Stimulated activated CD4-positive, alpha-beta T cell treated with anti-CD3 and anti-CD28 coated beads, TNF-alpha, amount 100 ng/mL, for 48 hours (primary cell): ENCODE results near the gene GLIS1.

Experiments used
- DNase-seq, 3 donors: peaks; one replicate each; pipeline ENCODE4 v3.0.0-alpha.2; 2020; ENCODE audit warnings: low read depth in 3 of 3

The GLIS1 gene

DNA sequence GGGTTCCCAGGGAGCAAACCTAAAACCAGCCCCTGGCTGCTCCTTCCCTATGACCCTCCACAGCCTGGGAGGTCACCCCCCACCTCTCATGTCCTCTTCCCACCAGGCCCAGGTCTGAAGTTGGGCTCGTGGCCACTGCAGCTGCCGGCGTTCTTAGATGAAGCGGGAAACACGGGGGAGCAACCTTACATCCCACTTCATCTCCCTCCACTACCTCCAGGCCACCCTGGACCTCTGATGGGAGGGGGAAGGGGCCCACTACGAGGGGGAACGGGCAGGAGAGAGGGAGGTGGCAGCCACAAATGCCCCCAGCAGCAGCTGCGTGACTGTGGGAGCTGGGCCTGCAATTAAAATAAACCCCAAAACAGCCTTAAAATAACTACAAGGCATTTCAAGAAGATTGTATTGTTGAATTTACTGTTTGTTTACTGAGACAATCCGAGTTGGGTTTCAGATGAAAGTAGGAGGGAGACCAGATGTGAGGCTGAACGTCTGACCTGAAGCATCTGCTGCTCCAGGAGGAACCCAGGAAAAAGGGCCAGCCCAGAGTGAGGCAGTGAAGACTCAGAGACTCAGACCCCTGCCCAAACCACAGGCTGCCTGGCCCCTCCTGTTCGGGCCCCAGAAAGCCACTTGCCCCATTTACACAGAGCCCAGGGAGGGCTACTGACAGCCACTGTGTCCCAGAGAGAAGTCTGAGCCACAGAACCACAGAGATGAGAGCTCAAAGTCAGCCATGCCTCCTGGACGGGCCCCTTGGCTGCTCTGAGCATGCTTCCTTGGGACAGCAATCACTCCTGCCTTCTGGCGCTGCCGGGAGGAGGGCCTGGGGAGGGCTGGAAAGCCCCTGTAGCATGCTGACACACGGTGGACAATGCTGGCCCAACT is 59.8 kb downstream of the GLIS1 start:
- DNase-seq, result no peak

DNA sequence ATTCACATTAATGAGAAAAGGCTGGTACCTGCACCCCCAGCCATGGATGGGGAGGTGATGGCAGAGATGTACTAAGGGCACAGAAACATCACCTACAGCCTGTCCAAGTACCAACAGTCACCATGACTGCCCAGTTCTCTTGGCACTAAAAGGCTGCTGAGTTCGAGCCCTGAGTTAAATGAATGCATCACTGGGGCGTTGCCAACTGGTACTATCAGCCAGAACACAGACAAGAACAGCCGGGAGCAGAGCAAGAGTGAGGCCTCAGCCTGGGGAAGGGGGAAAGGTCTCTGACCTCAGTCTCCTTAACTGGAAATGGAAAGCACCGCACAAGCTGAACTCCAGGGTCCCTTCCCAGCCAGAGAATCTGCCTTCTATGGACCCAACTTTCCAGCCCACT is 60.5 kb downstream of the GLIS1 start:
- DNase-seq, result no peak

DNA sequence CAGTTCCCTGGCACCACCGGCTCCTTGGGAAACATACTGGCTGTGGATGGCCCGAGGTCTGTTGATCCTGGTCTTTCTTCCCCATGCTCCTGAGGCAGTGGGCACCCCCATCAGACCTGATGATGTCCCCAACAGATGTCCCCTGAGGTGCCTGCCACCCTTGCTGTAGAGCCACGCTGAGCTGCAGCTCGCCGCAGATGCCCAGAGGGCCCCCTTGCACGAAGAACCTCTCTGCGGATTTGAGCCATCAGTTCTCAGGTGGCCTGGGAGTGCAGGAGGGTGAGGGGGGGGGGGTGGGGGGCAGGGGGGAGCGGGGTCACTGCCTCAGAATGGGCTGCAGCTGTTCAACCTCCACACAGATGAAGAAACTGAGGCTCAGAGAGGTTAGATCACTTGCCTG is 60.9 kb downstream of the GLIS1 start:
- DNase-seq, result no peak

DNA sequence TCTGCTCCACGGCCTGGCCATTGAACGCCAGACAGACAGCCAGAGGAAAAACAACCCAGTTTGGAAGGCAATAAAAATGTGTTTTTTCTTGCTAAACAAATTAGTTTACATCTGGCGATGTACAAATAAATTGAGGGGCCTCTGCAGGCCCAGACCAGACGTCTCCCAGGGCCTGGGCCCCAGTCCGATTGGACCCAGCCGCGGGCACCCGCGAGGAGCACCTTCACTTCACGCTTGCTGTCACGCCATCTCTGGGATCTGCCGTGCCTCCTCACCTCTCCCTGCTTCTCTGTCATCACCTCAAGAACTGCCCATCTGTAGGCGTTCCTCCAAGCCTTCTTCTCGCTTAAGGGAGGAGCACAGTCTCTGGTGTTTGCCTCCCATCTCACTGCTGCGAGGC is 61.5 kb downstream of the GLIS1 start:
- DNase-seq, result no peak

DNA sequence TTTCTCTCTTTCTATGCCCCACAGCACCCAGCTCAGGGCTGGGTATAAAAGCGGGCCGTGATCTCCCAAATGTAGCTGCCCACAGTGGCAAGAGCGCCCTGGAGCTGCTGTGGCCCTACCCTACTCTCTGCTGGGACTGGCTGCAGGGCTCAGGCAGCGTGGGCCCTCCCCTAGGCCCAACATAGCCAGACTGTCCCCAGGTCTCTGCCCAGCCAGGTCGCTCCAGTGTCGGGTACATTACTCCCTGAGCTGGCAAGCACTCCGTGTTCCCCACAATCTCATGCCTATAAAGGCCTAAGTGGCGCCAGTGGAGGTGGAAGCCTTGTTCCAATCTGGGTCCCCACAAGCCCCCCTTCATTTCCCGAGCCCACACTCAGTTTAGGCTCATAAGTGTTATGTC is 66.2 kb downstream of the GLIS1 start:
- no peak for DNase-seq

DNA sequence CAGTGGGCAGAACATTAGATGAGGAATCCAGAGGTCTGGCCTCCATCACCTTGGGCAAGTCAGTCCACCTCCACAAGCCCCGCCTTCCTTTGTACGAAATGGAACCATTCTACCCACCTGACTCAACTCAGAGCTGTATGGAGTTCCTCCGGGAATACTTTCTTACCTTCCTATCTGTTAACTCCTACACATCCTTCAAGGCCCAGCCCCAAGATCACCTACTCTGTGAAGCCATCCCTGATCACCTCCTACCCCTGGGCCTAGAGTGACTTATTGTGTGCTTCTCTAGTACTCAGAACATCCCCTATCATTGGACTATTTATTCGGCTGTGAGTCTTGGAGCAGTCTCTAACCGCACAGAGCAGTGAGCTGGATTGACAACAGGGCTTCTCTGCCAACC is 66.7 kb downstream of the GLIS1 start:
- DNase-seq, result no peak

DNA sequence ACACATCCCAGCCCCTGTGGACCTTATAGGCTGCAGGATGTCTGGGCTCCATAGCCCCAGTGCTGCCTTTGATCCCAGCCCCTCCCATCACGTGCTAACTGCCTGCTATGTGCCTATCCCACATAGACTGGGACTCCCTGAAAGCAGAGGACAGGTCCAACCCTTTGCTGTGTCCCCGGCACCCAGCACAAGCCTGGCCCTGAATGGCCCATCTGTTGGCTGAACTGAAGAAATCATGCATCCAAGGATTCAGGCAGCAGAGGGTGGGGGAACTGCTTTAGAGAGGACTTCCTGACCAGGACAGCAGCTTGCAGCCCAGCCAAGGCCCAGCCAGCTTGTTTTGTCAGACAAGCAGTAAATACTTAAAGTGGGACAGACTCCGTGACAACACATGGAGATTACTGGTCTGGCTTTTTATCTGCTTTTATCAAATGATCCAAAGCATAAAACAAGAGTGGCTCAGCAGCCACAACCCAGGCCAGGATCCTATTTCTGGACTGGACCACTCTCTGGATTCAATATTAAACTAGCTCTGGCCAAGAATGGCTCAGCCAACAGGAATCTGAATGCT is 69.3 kb downstream of the GLIS1 start:
- DNase-seq, result no peak

DNA sequence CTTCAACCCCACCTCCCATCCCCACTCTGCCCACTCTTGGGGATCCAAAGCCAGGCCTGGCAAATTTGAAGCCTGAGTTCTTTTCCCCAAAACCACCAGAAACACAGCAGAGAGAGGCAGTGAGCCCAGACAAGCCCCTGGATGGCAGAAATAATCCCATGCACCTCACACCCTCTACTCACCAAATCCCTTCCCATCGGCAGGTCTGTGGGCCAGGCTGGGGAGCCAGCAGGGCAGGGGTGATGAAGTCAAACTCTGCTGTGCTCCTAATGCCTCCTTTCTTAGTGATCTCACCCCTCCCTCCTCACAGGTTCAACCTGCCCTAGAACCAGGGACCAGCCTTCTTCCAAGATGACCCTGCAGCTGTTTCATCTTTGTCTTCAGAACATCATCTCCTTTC is 72.4 kb downstream of the GLIS1 start:
- no peak for DNase-seq

DNA sequence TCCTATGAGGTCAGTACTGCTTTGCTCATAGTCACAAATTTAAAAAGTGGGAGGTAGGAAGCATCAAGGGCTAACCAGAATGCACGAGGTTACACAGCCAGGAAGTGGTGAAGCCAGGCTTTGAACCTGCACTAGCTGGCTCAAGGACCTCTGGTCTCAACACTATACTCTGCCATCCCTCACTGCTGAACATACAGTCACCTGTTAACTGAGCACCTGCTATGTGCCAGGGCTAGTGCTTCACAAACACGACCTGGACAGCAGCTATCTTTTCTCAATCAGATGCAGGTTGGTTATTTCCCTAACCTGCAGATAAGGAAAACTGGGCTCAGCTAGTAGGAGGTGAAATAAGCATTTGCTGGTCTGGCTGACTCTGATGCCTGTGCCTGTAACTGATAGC is 73.0 kb downstream of the GLIS1 start:
- DNase-seq, result no peak

DNA sequence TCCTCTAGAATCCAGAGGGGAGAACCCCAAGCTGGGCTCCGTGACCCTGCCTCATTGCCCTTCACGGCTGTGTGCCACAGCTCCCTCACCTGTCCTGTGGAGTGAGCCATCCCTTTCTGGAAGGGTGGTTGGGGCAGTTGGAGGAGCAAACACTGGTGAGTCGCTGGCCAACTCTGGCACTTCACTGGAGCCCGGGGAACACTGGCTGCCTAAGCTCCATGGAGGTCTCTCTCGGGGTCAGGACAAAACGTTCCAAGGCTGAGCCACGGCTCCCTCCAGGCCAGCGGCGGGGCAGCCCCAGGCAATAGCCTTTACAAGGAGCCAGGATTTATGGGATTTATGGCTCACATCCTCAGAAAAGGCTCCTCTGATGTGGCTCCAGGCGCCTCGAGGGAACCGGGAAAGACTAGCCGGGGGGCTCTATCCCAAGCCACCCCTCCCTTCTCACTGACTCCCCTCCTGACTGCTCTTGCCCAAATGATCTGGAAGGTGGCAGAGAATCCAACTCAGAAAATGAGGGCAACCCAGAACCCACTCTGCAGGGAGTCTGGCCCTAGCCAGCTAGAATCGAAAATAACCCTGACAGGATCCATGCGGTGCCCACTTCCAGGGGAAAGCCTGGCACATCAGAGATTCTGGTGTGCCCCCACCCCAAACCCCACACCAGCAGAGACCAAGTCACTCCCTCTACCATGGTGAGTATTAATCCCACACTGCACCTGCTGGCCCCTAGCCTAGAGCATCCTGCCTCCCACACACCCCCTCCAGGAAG is 75.2 kb downstream of the GLIS1 start:
- DNase-seq, result no peak

DNA sequence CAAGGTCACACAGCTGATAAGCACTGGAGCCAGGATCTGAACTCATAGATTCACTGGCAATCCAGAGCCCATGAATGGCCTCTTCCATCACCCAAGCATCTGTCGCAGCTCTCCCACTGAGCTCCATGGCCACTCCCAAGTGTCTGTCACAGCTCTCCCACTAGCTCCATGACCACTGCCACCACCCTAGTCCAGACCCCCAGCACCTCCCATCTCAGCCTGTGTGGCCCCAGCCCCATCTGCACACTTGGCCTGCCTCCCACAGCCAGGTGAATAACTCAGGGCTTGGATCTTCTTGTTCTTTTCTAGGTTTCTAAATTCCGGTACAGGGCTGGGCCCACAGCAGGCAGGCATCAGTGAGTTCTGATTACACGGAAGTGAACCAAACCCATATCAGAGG is 76.0 kb downstream of the GLIS1 start:
- no peak for DNase-seq

DNA sequence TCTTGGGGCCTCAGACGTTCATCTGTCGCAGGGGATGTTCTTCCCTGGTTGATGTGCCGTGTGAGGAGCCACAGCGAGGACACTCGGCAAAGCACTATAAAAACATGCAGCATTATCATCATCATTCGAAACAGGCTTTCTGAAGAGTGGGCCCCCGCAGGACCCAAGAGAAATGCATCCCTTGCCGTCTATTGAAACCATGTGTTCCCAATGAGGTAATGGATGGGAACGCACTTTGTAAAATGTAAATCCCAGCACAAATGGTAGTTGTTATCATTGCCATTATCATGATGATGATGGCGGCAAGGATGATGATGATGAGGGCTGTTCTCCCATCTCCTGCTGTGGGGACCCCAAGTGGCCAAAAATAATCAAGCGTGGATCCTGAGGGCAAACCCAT is 76.8 kb downstream of the GLIS1 start:
- no peak for DNase-seq

DNA sequence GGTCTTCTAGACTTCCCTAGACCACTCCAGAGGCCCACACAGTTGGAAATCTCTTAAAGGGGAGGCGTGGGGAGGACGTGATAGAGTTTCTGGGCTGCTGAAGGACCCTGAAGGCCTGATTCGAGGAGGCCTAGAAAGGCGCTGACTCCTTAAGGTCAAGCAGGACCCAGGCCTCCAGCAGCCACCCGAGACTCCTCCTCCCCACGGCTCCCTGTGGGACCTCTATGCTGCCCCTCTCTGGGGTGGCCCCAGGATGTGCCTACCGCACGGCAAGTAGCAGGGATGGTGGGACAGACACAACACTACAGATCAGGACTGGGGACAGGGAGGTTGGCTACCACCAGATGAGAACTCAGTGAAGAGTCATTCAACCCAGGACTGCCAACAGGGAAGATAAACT is 77.5 kb downstream of the GLIS1 start:
- no peak for DNase-seq

DNA sequence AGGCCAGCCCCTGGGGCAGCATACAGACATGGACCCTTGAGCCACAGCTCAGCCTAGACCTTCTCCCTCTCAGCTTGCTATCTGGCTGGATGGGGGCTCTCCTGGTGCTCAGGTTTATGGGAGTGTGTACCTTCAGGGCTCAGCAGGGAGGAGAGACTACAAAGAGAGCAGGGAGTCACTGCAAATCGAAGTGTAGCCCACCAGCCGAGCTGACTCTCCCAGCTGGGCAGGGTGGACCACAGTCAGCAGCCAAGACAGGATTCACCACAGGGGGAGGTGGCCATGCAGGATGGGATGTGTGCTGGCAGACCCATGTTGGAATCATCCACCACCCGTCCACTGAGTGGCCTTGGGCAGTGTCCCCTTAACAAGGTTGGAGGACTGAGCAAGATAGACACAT is 78.3 kb downstream of the GLIS1 start:
- no peak for DNase-seq

DNA sequence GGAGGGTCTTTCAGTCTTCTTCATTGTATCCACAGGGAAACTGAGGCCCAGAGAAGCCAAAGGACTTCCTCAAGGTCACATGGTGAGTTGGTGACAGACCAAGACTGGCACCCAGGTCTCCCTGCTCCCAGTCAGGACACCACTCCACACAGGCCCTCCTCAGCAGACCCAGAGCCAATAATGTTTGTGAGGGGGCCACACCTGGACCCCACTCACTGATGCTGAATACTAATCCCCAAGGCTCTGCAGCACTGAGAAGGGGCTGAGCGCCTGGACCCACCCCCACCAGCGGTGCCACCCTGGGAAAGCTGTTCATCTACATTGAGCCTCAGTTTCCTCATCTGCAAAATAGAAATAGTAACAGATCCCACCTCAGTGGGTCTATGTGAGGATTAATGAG is 79.5 kb downstream of the GLIS1 start:
- no peak for DNase-seq

DNA sequence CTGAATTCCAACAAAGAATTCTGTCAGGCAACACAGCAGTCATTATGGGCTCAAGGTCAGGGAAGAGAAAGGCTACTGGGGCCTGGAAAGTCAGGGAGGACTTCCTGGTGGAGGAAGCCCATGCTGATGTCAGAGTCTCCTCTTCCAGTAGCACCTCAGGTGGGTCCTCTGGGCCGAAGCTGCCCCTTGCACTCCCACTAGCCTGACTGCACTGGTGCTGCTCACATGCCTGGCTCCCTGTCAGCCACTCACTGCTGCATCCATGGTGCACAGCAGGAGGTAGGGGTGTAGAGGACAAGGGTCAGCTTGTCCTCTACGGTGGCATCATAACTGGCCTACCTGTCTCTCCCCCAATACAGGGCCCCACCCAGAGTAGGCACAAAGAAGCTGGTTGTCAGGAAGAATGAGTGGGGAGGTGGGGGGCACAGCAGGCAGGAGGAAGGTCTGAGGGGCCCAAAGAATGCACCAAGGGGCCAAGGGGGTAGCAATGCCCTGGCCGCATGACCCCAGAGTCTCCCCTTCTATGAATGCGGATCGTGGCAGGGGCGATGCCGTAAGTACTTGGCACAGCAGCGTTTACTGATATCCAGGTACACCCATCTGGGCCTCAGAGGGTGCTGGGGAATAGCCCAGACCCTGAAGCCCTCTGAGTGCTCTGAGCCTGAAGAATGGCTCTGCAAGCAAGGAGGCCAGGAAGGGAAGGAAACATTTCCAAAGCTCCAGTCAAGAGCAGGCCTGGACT is 80.3 kb downstream of the GLIS1 start:
- no peak for DNase-seq

DNA sequence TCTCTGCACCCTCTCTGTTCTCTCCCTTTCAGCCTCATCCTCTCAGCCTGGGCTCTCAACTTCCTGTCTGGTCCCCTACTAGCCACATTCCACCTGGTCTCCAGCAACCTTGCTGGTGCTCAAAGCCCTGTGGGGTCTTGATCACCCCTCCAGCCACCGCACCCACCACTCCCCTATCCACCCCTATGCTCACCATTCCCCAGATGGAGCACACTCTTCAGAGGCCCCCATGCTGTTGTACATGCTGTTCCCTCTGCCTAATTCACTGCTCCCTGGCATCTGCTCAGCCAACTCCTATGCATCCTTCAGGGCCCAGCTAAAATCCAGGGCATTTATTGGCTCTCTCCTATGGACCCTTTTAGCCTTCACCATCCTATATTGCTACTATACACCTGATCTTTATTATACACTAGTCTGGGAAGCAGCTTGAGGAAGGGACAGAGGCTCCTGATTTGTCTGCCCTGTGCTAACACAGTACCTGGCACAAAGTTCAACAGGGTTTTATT is 81.0 kb downstream of the GLIS1 start:
- no peak for DNase-seq

DNA sequence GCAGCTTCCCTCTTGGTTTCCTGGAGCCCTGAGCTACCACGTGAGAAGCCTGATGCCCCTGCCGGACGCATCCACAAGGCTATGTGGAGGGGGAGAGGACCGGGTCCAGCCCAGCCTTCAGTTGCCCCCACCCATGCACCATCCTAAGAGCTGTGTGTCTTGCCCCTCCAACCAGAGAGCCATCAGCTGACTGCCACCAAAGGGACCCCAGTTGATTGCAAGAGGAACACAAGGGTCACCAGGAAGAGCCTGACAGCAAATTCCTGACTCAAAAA is 81.5 kb downstream of the GLIS1 start:
- DNase-seq, result no peak

DNA sequence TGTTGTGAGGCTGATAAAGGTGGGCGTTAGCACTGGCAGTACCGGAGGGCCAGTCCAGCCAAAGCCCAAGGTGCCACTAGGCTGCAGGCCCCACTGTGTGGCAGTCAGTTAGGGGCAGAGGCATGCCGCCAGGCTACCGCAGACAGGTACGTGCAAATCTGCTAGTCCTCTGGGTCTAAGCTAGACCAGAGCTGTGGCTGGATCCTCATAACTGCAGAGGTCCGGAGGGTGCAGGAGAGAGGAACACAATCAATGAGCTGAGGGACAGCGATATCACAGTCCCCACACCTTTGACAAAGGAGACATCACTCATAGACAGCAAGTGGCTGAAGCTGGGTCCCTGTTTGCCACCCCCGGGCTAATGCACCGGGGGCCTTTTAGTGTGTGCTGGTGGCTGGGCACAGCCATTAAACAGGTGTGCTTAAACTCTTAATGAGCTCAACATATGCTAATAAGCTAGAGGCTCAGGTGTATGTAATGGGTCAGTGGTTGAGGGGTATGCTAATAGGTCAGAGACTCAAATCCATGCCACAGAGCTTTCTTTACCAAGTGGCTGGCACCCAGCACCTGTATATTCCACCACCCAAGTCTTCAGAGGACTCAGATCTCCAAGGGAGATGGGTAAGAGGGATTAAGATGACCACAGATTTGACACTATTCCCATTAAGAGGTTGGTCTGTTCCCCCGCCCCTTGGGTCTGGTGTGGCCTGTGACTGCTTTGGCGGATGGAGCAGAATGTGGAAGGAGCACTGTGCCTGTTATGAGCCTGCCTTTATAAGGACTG is 82.0 kb downstream of the GLIS1 start:
- DNase-seq, result no peak

DNA sequence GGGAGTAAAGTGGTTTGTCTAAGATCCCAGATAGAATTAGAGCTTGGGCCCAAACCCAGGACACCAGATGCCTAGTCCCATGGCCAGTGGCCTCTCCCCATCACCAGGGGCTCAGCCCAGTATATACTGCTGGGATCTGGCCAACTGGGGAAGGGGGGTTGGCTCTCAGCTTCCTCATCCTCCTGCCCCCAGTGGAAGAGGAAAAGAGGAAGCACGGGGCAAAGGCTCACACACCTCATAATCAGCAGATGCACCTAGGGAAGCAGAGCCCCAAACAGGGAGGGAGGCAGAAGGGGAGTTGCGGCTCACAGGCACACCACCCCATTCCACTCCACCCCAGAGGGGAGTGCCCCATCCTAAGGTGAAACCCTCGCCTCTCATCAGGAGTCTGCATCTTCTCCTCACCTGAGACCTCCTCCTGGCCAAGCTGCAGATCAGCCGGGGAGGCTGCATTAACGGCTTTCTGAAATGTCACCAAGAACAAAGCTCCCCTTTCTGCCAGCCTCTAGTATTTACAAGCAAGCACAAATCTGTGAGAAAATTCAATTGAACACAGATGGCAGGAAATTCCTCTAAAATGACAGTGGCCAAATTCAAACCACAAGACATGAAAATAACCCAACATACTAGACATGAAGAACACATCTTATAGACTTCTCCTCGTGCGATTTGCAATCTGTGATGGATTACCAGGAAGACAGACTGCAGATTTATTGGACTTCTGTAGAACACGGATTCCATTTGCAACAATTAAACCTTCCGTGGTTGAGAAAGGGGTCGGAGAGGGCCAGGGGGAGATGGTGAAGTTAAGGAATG is 82.8 kb downstream of the GLIS1 start:
- DNase-seq, result no peak
